ENCODE measurements around the gene THAP4. TPM values are rescaled to one million over a fixed set of nuclear protein-coding genes. Genes with fewer than 3 reads are reported as not detected.
"Not testable (repeated sequence)": the region's sequence is repeated elsewhere in the genome, so short reads cannot be mapped to it uniquely, and the experiment has no call there.

THAP4 gene
- total RNA-seq, 1 experiment from 2014 or later, result 71.2 TPM

- POLR2A ChIA-PET, result interaction anchor here (0.6 kb wide), 1 partner anchor 761 kb away, joined by 3 read pairs; no protein-coding TSS in a partner anchor
- intact Hi-C loops (cut with micrococcal nuclease); H3K9me3 ChIP-seq (ENCODE audit: control insufficient read depth in 1 of 2, insufficient read depth in 1 of 2, low read depth in 1 of 2, low read length in 2 of 2); H3K9ac ChIP-seq (ENCODE audit: low read length); H3K4me3 ChIP-seq (replicated peaks in 1 of 2; ENCODE audit: low read depth in 1 of 2, low read length in 2 of 2); H3K27me3 ChIP-seq (ENCODE audit: insufficient read depth, low read length); BruUV-seq (replicated peaks); ATAC-seq; H3K4me1 ChIP-seq (ENCODE audit: control insufficient read depth in 1 of 2, insufficient read depth in 2 of 2, low read length in 2 of 2); RAD21 ChIA-PET (ENCODE audit: low non-redundant PET in 1 of 2, low total read pairs in 2 of 2, uncharacterized antibody in 2 of 2, unreplicated experiment in 2 of 2); H3K9me2 ChIP-seq (ENCODE audit: insufficient read depth); DNase-seq (ENCODE audit: low read depth, low spot score); H3K79me2 ChIP-seq (ENCODE audit: insufficient read depth, low read length); H4K20me1 ChIP-seq (ENCODE audit: insufficient read depth); H3K27ac ChIP-seq (ENCODE audit: low read depth, low read length); CTCF ChIA-PET; H2AFZ ChIP-seq (ENCODE audit: low read depth, low read length, poor library complexity, severe bottlenecking); H3K4me2 ChIP-seq (ENCODE audit: low read length): not testable (repeated sequence)
- H3K36me3 ChIP-seq (ENCODE audit: control insufficient read depth in 1 of 2, insufficient read depth in 2 of 2, low read length in 2 of 2), result peaks cover 15 to 21% of the 10 kb centered on the region in 2 experiments; a peak in 3 of 4 replicates
Measured at GRCh38 chr2:241662731-241663130, 25.8 kb upstream of the THAP4 start.

GRCh38 chr2:241660593-241661213 lies 23.7 kb upstream of the THAP4 start:
- peaks cover 12 to 20% of the 10 kb centered on the region in 2 experiments; a peak in 3 of 4 replicates for H3K36me3 ChIP-seq (ENCODE audit: control insufficient read depth in 1 of 2, insufficient read depth in 2 of 2, low read length in 2 of 2)
- no peaks in the 10 kb centered on the region for H3K27me3 ChIP-seq (ENCODE audit: insufficient read depth, low read length)
- no peak overlapping the region for H3K9ac ChIP-seq (ENCODE audit: low read length)
- H2AFZ ChIP-seq (ENCODE audit: low read depth, low read length, poor library complexity, severe bottlenecking), result no peak overlapping the region
- ATAC-seq (no peak), DNase-seq (ENCODE audit: low read depth, low spot score) (no peak)
- BruUV-seq (replicated peaks), result no TSS peak
- H3K9me3 ChIP-seq (ENCODE audit: control insufficient read depth in 1 of 2, insufficient read depth in 1 of 2, low read depth in 1 of 2, low read length in 2 of 2), result no peaks in the 10 kb centered on the region
- H3K4me3 ChIP-seq (replicated peaks in 1 of 2; ENCODE audit: low read depth in 1 of 2, low read length in 2 of 2), result no peak overlapping the region
- no peak overlapping the region for H3K4me2 ChIP-seq (ENCODE audit: low read length)
- 0 out of 2 replicates have a peak, but pooled peaks cover under 1% of the 10 kb centered on the region for H4K20me1 ChIP-seq (ENCODE audit: insufficient read depth)
- peaks cover 0 to 5% of the 10 kb centered on the region in 2 experiments; a peak in 1 of 4 replicates for H3K4me1 ChIP-seq (ENCODE audit: control insufficient read depth in 1 of 2, insufficient read depth in 2 of 2, low read length in 2 of 2)
- no peaks in the 10 kb centered on the region; the same call in 1 of the 2 replicates for H3K79me2 ChIP-seq (ENCODE audit: insufficient read depth, low read length)
- POLR2A ChIA-PET, result no interaction called here
- CTCF ChIA-PET, result no interaction called here
- H3K27ac ChIP-seq (ENCODE audit: low read depth, low read length), result no peak overlapping the region
- intact Hi-C loops (cut with micrococcal nuclease), result no loop called here
- RAD21 ChIA-PET (ENCODE audit: low non-redundant PET in 1 of 2, low total read pairs in 2 of 2, uncharacterized antibody in 2 of 2, unreplicated experiment in 2 of 2), result no interaction called here
- H3K9me2 ChIP-seq (ENCODE audit: insufficient read depth), result no peaks in the 10 kb centered on the region
- TF ChIP-seq JUND (IDR thresholded peaks at IDR 0.05) (no peak), ZFX (IDR thresholded peaks at IDR 0.05) (no peak), TCF7L2 (IDR thresholded peaks at IDR 0.05; ENCODE audit: borderline replicate concordance, extremely low read depth, insufficient read depth, insufficient read length) (no peak), POLR2AphosphoS5 (IDR thresholded peaks at IDR 0.05; ENCODE audit: low read depth, low read length) (no peak), EGR1 (IDR thresholded peaks at IDR 0.05; ENCODE audit: low read depth) (no peak), SRF (IDR thresholded peaks at IDR 0.05; ENCODE audit: low read depth) (no peak), FOSL1 (IDR thresholded peaks at IDR 0.05; ENCODE audit: low read depth) (no peak), CBX3 (IDR thresholded peaks at IDR 0.05; ENCODE audit: low read depth) (no peak), YY1 (IDR thresholded peaks at IDR 0.05; ENCODE audit: extremely low read depth, insufficient replicate concordance, low read depth, low read length) (no peak), ZBTB33 (IDR thresholded peaks at IDR 0.05; ENCODE audit: extremely low read depth, insufficient replicate concordance, low read length) (no peak), MAX (IDR thresholded peaks at IDR 0.05) (no peak), ZNF274 (IDR thresholded peaks at IDR 0.05; ENCODE audit: low read depth, low read length) (no peak)

All from HCT116 (cell line).